Measurements from ENCODE around the gene PSMG1.

GRCh38 chr21:39159342-39160063, 23.7 kb downstream of the PSMG1 start:
- no peak for TF ChIP-seq CTCF (IDR thresholded peaks at IDR 0.05)
- no peak for TF ChIP-seq POLR2A (IDR thresholded peaks at IDR 0.05)
